WTC11 (cell line): ENCODE data around the gene TMED1. TPM values are rescaled to one million over a fixed set of nuclear protein-coding genes. Genes with fewer than 3 reads are reported as not detected.

Experiments used
- ATAC-seq: fragments of 200-7000 bp; cut with Tn5 transposase; 2 replicates; pipeline ENCODE4 v1.10.0; 2021; ENCODE audit warnings: mild to moderate bottlenecking, moderate library complexity
- CTCF ChIA-PET: fragments of 300-600 bp; sonication (Branson Sonifier 250); formaldehyde crosslinking; loops from one replicate; lab custom pipeline; 2021; ENCODE audit warnings: antibody characterized with exemption; lab: Charles Lee
- POLR2A ChIA-PET: fragments of 350-600 bp; sonication (Branson Sonifier 250); formaldehyde crosslinking; loops from one replicate; lab custom pipeline; 2021; ENCODE audit warnings: antibody characterized with exemption; lab: Charles Lee
- DNase-seq: peaks from one replicate; pipeline ENCODE4 v3.0.0; 2021; ENCODE audit warnings: low spot score
- H3K27ac Mint-ChIP-seq: 2 replicates; pipeline ENCODE4 v1.8.0; 2021; ENCODE audit warnings: mixed read lengths
- H3K27me3 Mint-ChIP-seq: 2 replicates; pipeline ENCODE4 v1.8.0; 2021; ENCODE audit warnings: low read depth, mild to moderate bottlenecking, moderate library complexity, mixed read lengths
- H3K36me3 Mint-ChIP-seq: 2 replicates; pipeline ENCODE4 v1.8.0; 2021; ENCODE audit warnings: mixed read lengths
- H3K4me1 Mint-ChIP-seq: 2 replicates; pipeline ENCODE4 v1.8.0; 2022; ENCODE audit warnings: mixed read lengths
- H3K4me3 Mint-ChIP-seq: 2 replicates; pipeline ENCODE4 v1.8.0; 2021; ENCODE audit warnings: mild to moderate bottlenecking, moderate library complexity, mixed read lengths
- H3K9me3 Mint-ChIP-seq: 2 replicates; pipeline ENCODE4 v1.8.0; 2021; ENCODE audit warnings: mixed read lengths
- ARID4B ChIP-seq: sonication (generic); formaldehyde crosslinking; IDR thresholded peaks from 2 replicates; pipeline ENCODE4 v1.8.0; 2023; ENCODE audit warnings: missing genetic modification reagents, mild to moderate bottlenecking, borderline replicate concordance
- CTCF ChIP-seq: fragments of 200-600 bp; IDR thresholded peaks from 2 replicates; pipeline ENCODE4 v1.8.0; 2022; ENCODE audit warnings: antibody characterized with exemption
- E2F4 ChIP-seq: sonication (generic); formaldehyde crosslinking; IDR thresholded peaks from 2 replicates; pipeline ENCODE4 v1.8.1; 2022; ENCODE audit warnings: low read depth, mild to moderate bottlenecking, moderate library complexity, missing genetic modification reagents, borderline replicate concordance
- ELF4 ChIP-seq: sonication (generic); formaldehyde crosslinking; IDR thresholded peaks from 2 replicates; pipeline ENCODE4 v1.8.1; 2022; ENCODE audit warnings: low read depth, mild to moderate bottlenecking, moderate library complexity, missing genetic modification reagents
- FOXJ3 ChIP-seq: sonication (generic); formaldehyde crosslinking; IDR thresholded peaks from 2 replicates; pipeline ENCODE4 v1.9.0; 2021; ENCODE audit warnings: missing genetic modification reagents, mild to moderate bottlenecking, borderline replicate concordance
- TCF7 ChIP-seq: sonication (generic); formaldehyde crosslinking; IDR thresholded peaks from 2 replicates; pipeline ENCODE4 v1.8.0; 2022; ENCODE audit warnings: mild to moderate bottlenecking, low read depth, missing genetic modification reagents, moderate library complexity
- TEAD1 ChIP-seq: sonication (generic); formaldehyde crosslinking; IDR thresholded peaks from 2 replicates; pipeline ENCODE4 v1.8.0; 2022; ENCODE audit warnings: mild to moderate bottlenecking, missing genetic modification reagents
- ZNF317 ChIP-seq: sonication (generic); formaldehyde crosslinking; IDR thresholded peaks from 2 replicates; pipeline ENCODE4 v1.8.1; 2023; ENCODE audit warnings: low read depth, mild to moderate bottlenecking, moderate library complexity, missing genetic modification reagents, borderline replicate concordance
- ZNF416 ChIP-seq: fragments of 250-450 bp; sonication (Bioruptor Pico); IDR thresholded peaks from 2 replicates; pipeline ENCODE4 v1.9.0; 2021; ENCODE audit warnings: mild to moderate bottlenecking, inconsistent platforms
- ZNF671 ChIP-seq: fragments of 250-450 bp; sonication (Bioruptor Pico); IDR thresholded peaks from 2 replicates; pipeline ENCODE4 v1.8.0; 2021; ENCODE audit warnings: mild to moderate bottlenecking
- total RNA-seq: library from RNA; stranded (reverse); gene quantifications from 3 replicates; pipeline ENCODE4 v1.2.3, GENCODE V29; 2021

Gene TMED1
- total RNA-seq, 1 experiment from 2014 or later, result 28.5 TPM

DNA sequence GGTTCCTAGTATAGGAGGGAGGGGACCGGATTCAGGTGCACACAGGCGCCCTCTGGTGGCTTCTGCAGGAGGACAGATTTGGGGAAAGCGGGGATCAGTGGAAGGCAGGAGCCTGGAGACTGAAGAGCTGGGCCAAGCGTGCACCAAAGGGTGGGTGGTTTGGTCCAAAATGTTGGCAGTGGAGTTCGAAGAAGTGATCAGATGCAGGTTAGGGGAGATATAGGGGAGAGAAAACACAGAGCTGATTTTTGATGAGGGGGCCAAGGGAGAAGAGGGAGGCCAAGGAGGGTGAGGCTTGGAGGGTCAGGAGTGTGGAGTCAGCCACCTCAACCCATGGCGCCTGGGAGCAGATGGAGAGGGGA lies 28.5 kb upstream of the TMED1 start:
- peak; percentile 91 for DNase-seq
- H3K4me3 Mint-ChIP-seq, result no peak overlapping the region
- no peaks in the 10 kb centered on the region for H3K9me3 Mint-ChIP-seq
- no peaks in the 10 kb centered on the region; the same call in 1 of the 2 replicates for H3K27me3 Mint-ChIP-seq
- POLR2A ChIA-PET, result interaction anchor here (0.7 kb wide), 1 partner anchor 148 kb away, joined by 3 read pairs; no protein-coding TSS in a partner anchor
- TF ChIP-seq ZNF671 (CRISPR knock-in tag) (no peak), CTCF (peak; percentile 83)
- peak; percentile 91 for ATAC-seq
- peaks cover 8% of the 10 kb centered on the region for H3K4me1 Mint-ChIP-seq
- H3K27ac Mint-ChIP-seq, result no peak overlapping the region
- no peaks in the 10 kb centered on the region for H3K36me3 Mint-ChIP-seq
- CTCF ChIA-PET, result interaction anchor here (0.5 to 4.2 kb wide), 67 partner anchors 8 to 802 kb away, joined by 3 to 75 read pairs (median 4); partner anchors contain the start of genes C19orf38, DNM2, PRKCSH and QTRT1

GRCh38 chr19:10863107-10863717 lies 27.2 kb upstream of the TMED1 start:
- CTCF ChIA-PET, result interaction anchor here (1.0 to 4.2 kb wide), 13 partner anchors 8 to 162 kb away, joined by 3 to 75 read pairs (median 22); partner anchors contain the start of genes CARM1, DNM2, QTRT1 and TMED1
- DNase-seq (no peak), ATAC-seq (no peak)
- TF ChIP-seq E2F4 (CRISPR knock-in tag) (no peak), TCF7 (no peak), ARID4B (no peak), FOXJ3 (CRISPR knock-in tag) (no peak)
- H3K4me3 Mint-ChIP-seq, result no peak overlapping the region
- H3K4me1 Mint-ChIP-seq, result peaks cover 6% of the 10 kb centered on the region
- H3K36me3 Mint-ChIP-seq, result no peaks in the 10 kb centered on the region
- no peak overlapping the region for H3K27ac Mint-ChIP-seq
- no peaks in the 10 kb centered on the region for H3K9me3 Mint-ChIP-seq
- POLR2A ChIA-PET, result no interaction called here
- no peaks in the 10 kb centered on the region; the same call in 1 of the 2 replicates for H3K27me3 Mint-ChIP-seq

DNA sequence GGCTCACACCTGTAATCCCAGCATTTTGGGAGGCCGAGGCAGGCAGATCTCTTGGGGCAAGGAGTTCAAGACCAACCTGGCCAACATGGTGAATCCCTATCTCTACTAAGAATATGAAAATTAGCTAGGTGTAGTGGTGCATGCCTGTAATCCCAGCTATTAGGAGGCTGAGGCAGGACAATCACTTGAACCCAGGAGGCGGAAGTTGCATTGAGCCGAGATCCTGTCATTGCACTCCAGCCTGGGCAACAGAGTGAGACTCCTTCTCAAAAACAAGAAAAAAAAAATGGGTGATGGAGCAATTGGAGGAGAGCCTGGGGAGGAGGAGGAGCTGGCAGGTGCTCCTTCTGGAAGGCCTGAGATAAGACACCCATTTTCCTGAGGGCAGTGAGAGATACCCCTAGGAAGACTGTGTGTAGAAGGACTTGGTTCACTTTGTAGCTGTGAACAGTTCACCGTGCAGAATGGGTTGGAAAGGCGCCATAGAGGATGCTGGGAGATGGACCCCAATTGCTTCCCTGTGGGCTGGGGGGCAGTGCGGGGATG lies 26.6 kb upstream of the TMED1 start:
- Mint-ChIP-seq H3K9me3 (no peaks in the 10 kb centered on the region), H3K27ac (no peak overlapping the region), H3K4me1 (peaks cover 6% of the 10 kb centered on the region), H3K27me3 (no peaks in the 10 kb centered on the region; the same call in 1 of the 2 replicates), H3K4me3 (no peak overlapping the region), H3K36me3 (no peaks in the 10 kb centered on the region)
- no peak for DNase-seq
- CTCF ChIA-PET, result interaction anchor here (0.5 to 4.2 kb wide), 7 partner anchors 8 to 325 kb away, joined by 3 to 75 read pairs (median 5); partner anchors contain the start of genes CARM1, DNM2 and QTRT1
- no peak for ATAC-seq
- TF ChIP-seq ZNF317 (CRISPR knock-in tag), result no peak
- TF ChIP-seq ELF4, result no peak
- TF ChIP-seq ZNF416, result no peak
- TF ChIP-seq TEAD1 (CRISPR knock-in tag), result no peak
- POLR2A ChIA-PET, result no interaction called here
